ENCODE data around the gene LCP2.

DNA sequence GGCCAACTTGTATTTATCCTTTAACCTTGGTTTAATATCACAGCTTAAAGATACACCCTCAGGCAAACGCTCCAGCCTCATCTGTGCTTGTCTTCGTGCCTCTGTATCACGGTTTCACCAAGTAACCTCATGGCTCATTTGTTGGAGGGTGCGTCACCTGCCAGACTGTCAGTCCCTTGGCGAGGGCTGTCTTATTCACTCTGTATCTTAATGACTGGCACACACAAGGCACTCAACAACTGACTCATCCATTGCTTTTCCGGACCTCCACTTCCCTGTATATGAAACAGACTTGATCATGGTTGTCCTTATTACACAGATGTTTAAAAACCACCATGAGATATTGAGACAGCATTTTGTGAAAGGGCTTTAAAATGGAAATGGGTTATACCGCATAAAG lies 28.0 kb downstream of the LCP2 start:
- TF ChIP-seq KDM5A (IDR thresholded peaks at IDR 0.05) = no peak
- TF ChIP-seq BHLHE40 (IDR thresholded peaks at IDR 0.05; ENCODE audit: low read depth, low read length) = no peak
- no peak for TF ChIP-seq RAD21 (conservative IDR thresholded peaks at IDR 0.05 in 1 of 2, IDR thresholded peaks at IDR 0.05 in 1 of 2)
- no peak for TF ChIP-seq CTCF (IDR thresholded peaks at IDR 0.05)
- no peak for TF ChIP-seq RFX5 (IDR thresholded peaks at IDR 0.05)
- TF ChIP-seq USF2 (IDR thresholded peaks at IDR 0.05) = no peak
- TF ChIP-seq POLR2AphosphoS2 (conservative IDR thresholded peaks at IDR 0.05; ENCODE audit: low read length) = no peak
- no peak for TF ChIP-seq CBX8 (IDR thresholded peaks at IDR 0.05)
- no peak for TF ChIP-seq PHF8 (IDR thresholded peaks at IDR 0.05; ENCODE audit: borderline replicate concordance, low read depth)
- no peak for TF ChIP-seq CHD2 (IDR thresholded peaks at IDR 0.05; ENCODE audit: low read length, partially characterized antibody)
- no peak for TF ChIP-seq POLR2A (IDR thresholded peaks at IDR 0.05; ENCODE audit: low read length)

All from A549 (cell line).